GM06990 (cell line): ENCODE results near the gene PPT1.

Experiments
- DNase-seq: peaks from one replicate; pipeline ENCODE4 v3.0.0-alpha.2; 2011; ENCODE audit not compliant: insufficient read length; ENCODE audit errors: extremely low read depth
- H3K27me3 ChIP-seq: replicated peaks from 2 replicates; pipeline ENCODE4 v1.6.0; 2011; ENCODE audit warnings: low read length; ENCODE audit not compliant: control insufficient read depth, insufficient read depth
- H3K36me3 ChIP-seq: 2 replicates; pipeline ENCODE4 v1.5.1; 2011; ENCODE audit warnings: low read length; ENCODE audit not compliant: control insufficient read depth, insufficient read depth
- H3K4me3 ChIP-seq: replicated peaks from 2 replicates; pipeline ENCODE4 v1.5.1; 2011; ENCODE audit warnings: low read depth, mild to moderate bottlenecking, control low read depth, low read length
- TF ChIP-seq, protein P1 (sequence below): IDR thresholded peaks from 2 replicates; pipeline ENCODE4 v1.5.1; 2011; ENCODE audit warnings: low read length, control low read depth, mild to moderate bottlenecking, inconsistent platforms; ENCODE audit not compliant: insufficient read depth, poor library complexity, severe bottlenecking

The PPT1 gene

DNA sequence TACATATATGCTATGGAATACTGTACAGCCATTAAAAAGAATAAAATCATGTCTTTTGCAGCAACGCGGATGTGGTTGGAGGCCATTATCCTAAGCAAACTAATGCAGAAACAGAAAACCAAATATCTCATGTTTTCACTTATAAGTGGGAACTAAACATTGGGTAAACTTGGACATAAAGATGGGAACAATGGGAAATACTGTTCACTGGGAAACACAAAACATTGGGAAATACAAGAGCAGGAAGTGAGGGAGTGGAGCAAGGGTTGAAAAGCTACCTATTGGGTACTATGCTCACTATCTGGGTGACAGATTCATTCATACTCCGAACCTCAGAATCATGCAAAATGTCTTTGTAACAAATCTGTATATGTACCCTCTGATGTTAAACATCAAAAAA is 17.3 kb upstream of the PPT1 start:
- TF ChIP-seq, protein P1, sequence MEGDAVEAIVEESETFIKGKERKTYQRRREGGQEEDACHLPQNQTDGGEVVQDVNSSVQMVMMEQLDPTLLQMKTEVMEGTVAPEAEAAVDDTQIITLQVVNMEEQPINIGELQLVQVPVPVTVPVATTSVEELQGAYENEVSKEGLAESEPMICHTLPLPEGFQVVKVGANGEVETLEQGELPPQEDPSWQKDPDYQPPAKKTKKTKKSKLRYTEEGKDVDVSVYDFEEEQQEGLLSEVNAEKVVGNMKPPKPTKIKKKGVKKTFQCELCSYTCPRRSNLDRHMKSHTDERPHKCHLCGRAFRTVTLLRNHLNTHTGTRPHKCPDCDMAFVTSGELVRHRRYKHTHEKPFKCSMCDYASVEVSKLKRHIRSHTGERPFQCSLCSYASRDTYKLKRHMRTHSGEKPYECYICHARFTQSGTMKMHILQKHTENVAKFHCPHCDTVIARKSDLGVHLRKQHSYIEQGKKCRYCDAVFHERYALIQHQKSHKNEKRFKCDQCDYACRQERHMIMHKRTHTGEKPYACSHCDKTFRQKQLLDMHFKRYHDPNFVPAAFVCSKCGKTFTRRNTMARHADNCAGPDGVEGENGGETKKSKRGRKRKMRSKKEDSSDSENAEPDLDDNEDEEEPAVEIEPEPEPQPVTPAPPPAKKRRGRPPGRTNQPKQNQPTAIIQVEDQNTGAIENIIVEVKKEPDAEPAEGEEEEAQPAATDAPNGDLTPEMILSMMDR = no peak
- H3K4me3 ChIP-seq = no peak overlapping the region
- no peak for DNase-seq
- no peaks in the 10 kb centered on the region for H3K36me3 ChIP-seq
- no peaks in the 10 kb centered on the region for H3K27me3 ChIP-seq

- Histone ChIP-seq H3K36me3 (no peaks in the 10 kb centered on the region), H3K27me3 (no peaks in the 10 kb centered on the region), H3K4me3 (no peak overlapping the region)
- no peak for DNase-seq
- TF ChIP-seq, protein P1 = no peak
Observed at GRCh38 chr1:40110389-40110788, 13.3 kb upstream of the PPT1 start.

- TF ChIP-seq, protein P1 = no peak
- Histone ChIP-seq H3K27me3 (no peaks in the 10 kb centered on the region), H3K36me3 (no peaks in the 10 kb centered on the region), H3K4me3 (no peak overlapping the region)
- no peak for DNase-seq
Observed at GRCh38 chr1:40107290-40107959, 10.4 kb upstream of the PPT1 start.

- DNase-seq = no peak
- Histone ChIP-seq H3K4me3 (no peak overlapping the region), H3K36me3 (no peaks in the 10 kb centered on the region), H3K27me3 (no peaks in the 10 kb centered on the region)
- TF ChIP-seq, protein P1 = no peak
Observed at GRCh38 chr1:40105028-40105427, 8.0 kb upstream of the PPT1 start.

DNA sequence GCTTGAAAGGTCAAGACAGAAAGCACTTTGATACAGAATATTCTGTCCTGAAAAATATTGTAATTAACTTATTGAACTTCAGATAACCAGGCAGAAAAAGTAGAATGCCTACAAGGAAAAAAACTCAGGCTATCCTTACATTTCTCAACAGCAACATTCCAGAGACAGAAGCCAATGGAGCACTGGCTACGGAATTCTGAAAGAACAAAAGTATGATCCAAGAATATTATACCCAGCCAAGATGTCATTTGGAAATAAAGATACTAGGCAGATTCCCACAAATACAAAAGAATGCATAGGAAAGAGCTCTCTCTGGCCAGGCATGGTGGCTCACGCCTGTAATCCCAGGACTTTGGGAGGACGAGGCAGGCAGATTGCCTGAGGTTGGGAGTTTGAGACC is 5.8 kb upstream of the PPT1 start:
- no peaks in the 10 kb centered on the region for H3K36me3 ChIP-seq
- DNase-seq = no peak
- H3K4me3 ChIP-seq = no peak overlapping the region
- no peaks in the 10 kb centered on the region for H3K27me3 ChIP-seq
- TF ChIP-seq, protein P1 = no peak

GRCh38 chr1:40102038-40102437 is 5.0 kb upstream of the PPT1 start:
- DNase-seq = no peak
- H3K36me3 ChIP-seq = no peaks in the 10 kb centered on the region
- TF ChIP-seq, protein P1 = no peak
- H3K27me3 ChIP-seq = no peaks in the 10 kb centered on the region
- no peak overlapping the region for H3K4me3 ChIP-seq
